IMR-90 (cell line): Measurements from ENCODE around the gene PAQR4. TPM values are rescaled to one million over a fixed set of nuclear protein-coding genes. Genes with fewer than 3 reads are reported as not detected.

ENCODE experiments used
- ATAC-seq: fragments of 200-7000 bp; cut with Tn5 transposase; 2 replicates; pipeline ENCODE4 v1.9.1; 2020; ENCODE audit warnings: low read depth, mild to moderate bottlenecking, moderate library complexity
- BruUV-seq: library from RNA; stranded (reverse); fragments of 400-500 nt; replicated peaks from 2 replicates; lab custom pipeline; 2021; lab: Mats Ljungman, UMichigan
- CTCF ChIA-PET: fragments of 300-600 bp; formaldehyde crosslinking; extraction: SDS; loops from one replicate; lab custom pipeline; 2021; ENCODE audit warnings: antibody characterized with exemption; lab: Yijun Ruan, JAX
- POLR2A ChIA-PET: fragments of 300-600 bp; sonication (Branson Sonifier 250); formaldehyde crosslinking; loops from one replicate; lab custom pipeline; 2022; ENCODE audit warnings: antibody characterized with exemption; ENCODE audit not compliant: unreplicated experiment; lab: Charles Lee
- DNase-seq: peaks from one replicate; pipeline ENCODE4 v3.0.0; 2013
- H2AFZ ChIP-seq: replicated peaks from 2 replicates; pipeline ENCODE3; 2013; ENCODE audit warnings: low read length, mild to moderate bottlenecking; ENCODE audit not compliant: poor library complexity
- H2AK5ac ChIP-seq: 2 replicates; pipeline ENCODE4 v1.6.1; 2013; ENCODE audit warnings: low read depth, low read length, inconsistent platforms
- H2AK9ac ChIP-seq: replicated peaks from 2 replicates; pipeline ENCODE3; 2013; ENCODE audit warnings: mild to moderate bottlenecking, low read depth, low read length, moderate library complexity; ENCODE audit not compliant: poor library complexity
- H2BK120ac ChIP-seq: 2 replicates; pipeline ENCODE4 v1.6.1; 2013; ENCODE audit warnings: low read depth, low read length, inconsistent platforms
- H2BK15ac ChIP-seq: 3 replicates; pipeline ENCODE4 v1.6.1; 2013; ENCODE audit warnings: low read depth, low read length, inconsistent platforms
- H2BK20ac ChIP-seq: 2 replicates; pipeline ENCODE4 v1.6.1; 2013; ENCODE audit warnings: low read depth, mild to moderate bottlenecking, inconsistent platforms, low read length, moderate library complexity
- H2BK5ac ChIP-seq: 2 replicates; pipeline ENCODE4 v1.6.1; 2013; ENCODE audit warnings: mild to moderate bottlenecking, low read depth, low read length, inconsistent platforms; ENCODE audit not compliant: poor library complexity, severe bottlenecking
- H3K14ac ChIP-seq: replicated peaks from 2 replicates; pipeline ENCODE4 v1.6.1; 2013; ENCODE audit warnings: low read depth, low read length, inconsistent platforms
- H3K18ac ChIP-seq: 2 replicates; pipeline ENCODE4 v1.6.1; 2013; ENCODE audit warnings: low read depth, low read length, control low read depth
- H3K23ac ChIP-seq: 2 replicates; pipeline ENCODE4 v1.6.1; 2013; ENCODE audit warnings: low read depth, low read length, inconsistent platforms
- H3K27ac ChIP-seq: 2 replicates; pipeline ENCODE4 v1.5.1; 2013; ENCODE audit warnings: mild to moderate bottlenecking, control low read depth, low read length; ENCODE audit not compliant: insufficient read depth
- H3K27me3 ChIP-seq: 2 replicates; pipeline ENCODE4 v1.6.1; 2013; ENCODE audit warnings: low read length; ENCODE audit not compliant: control insufficient read depth, insufficient read depth
- H3K36me3 ChIP-seq: 2 replicates; pipeline ENCODE4 v1.6.1; 2013; ENCODE audit warnings: low read length, mixed read lengths; ENCODE audit not compliant: control insufficient read depth, insufficient read depth
- H3K4ac ChIP-seq: 2 replicates; pipeline ENCODE4 v1.6.1; 2013; ENCODE audit warnings: low read depth, low read length, inconsistent platforms
- H3K4me1 ChIP-seq: 2 replicates; pipeline ENCODE4 v1.6.1; 2013; ENCODE audit warnings: low read length, mixed read lengths; ENCODE audit not compliant: control insufficient read depth, insufficient read depth
- H3K4me2 ChIP-seq: 2 replicates; pipeline ENCODE4 v1.6.1; 2013; ENCODE audit warnings: low read depth, mild to moderate bottlenecking, control low read depth, low read length, moderate library complexity
- H3K4me3 ChIP-seq: 2 replicates; pipeline ENCODE4 v1.5.1; 2013; ENCODE audit warnings: low read depth, mild to moderate bottlenecking, control low read depth, low read length, moderate library complexity; ENCODE audit not compliant: insufficient read depth
- H3K56ac ChIP-seq: 2 replicates; pipeline ENCODE4 v1.6.1; 2013; ENCODE audit warnings: low read length, inconsistent platforms; ENCODE audit not compliant: insufficient read depth; ENCODE audit errors: extremely low read depth
- H3K79me1 ChIP-seq, 2 experiments: 2 replicates each; pipeline ENCODE4 v1.6.1; 2013; ENCODE audit warnings: low read length in 2 of 2, inconsistent platforms in 1 of 2, low read depth in 1 of 2
- H3K9ac ChIP-seq: 2 replicates; pipeline ENCODE4 v1.6.1; 2013; ENCODE audit warnings: low read depth, low read length, control low read depth
- H3K9me1 ChIP-seq: 2 replicates; pipeline ENCODE4 v1.6.1; 2013; ENCODE audit warnings: low read length, inconsistent platforms; ENCODE audit not compliant: insufficient read depth
- H3K9me3 ChIP-seq: 2 replicates; pipeline ENCODE4 v1.6.1; 2013; ENCODE audit warnings: low read length; ENCODE audit not compliant: control insufficient read depth, insufficient read depth
- H4K20me1 ChIP-seq: 2 replicates; pipeline ENCODE4 v1.6.1; 2013; ENCODE audit warnings: low read length, inconsistent platforms; ENCODE audit not compliant: insufficient read depth
- H4K5ac ChIP-seq: 2 replicates; pipeline ENCODE4 v1.6.1; 2013; ENCODE audit warnings: mild to moderate bottlenecking, low read depth, low read length, control low read depth
- H4K8ac ChIP-seq, 2 experiments: 2 replicates each; pipeline ENCODE4 v1.6.1; 2013; ENCODE audit warnings: low read depth in 2 of 2, low read length in 2 of 2, control low read depth in 1 of 2, inconsistent platforms in 1 of 2
- H4K91ac ChIP-seq: 2 replicates; pipeline ENCODE4 v1.6.1; 2013; ENCODE audit warnings: low read depth, low read length, inconsistent platforms; ENCODE audit not compliant: insufficient read depth
- BHLHE40 ChIP-seq: fragments of 150-350 bp; IDR thresholded peaks from 2 replicates; pipeline ENCODE4 v1.6.1; 2016; ENCODE audit warnings: mild to moderate bottlenecking, low read depth, low read length
- CEBPB ChIP-seq: IDR thresholded peaks from 2 replicates; pipeline ENCODE4 v1.6.1; 2012; ENCODE audit warnings: low read depth, low read length, improper control_type of control experiment
- CHD1 ChIP-seq: IDR thresholded peaks from 2 replicates; pipeline ENCODE4 v1.6.1; 2012; ENCODE audit warnings: low read depth, low read length, improper control_type of control experiment
- FOS ChIP-seq: fragments of 150-350 bp; IDR thresholded peaks from 2 replicates; pipeline ENCODE4 v1.6.1; 2016; ENCODE audit warnings: low read depth, low read length
- MAFK ChIP-seq: IDR thresholded peaks from 2 replicates; pipeline ENCODE4 v1.6.1; 2012; ENCODE audit warnings: low read depth, low read length, improper control_type of control experiment
- MAZ ChIP-seq: IDR thresholded peaks from 2 replicates; pipeline ENCODE4 v1.6.1; 2012; ENCODE audit warnings: low read depth, mild to moderate bottlenecking, low read length, improper control_type of control experiment, moderate library complexity, borderline replicate concordance
- MXI1 ChIP-seq: IDR thresholded peaks from 2 replicates; pipeline ENCODE4 v1.6.1; 2012; ENCODE audit warnings: low read depth, mild to moderate bottlenecking, low read length, moderate library complexity, borderline replicate concordance
- NFE2L2 ChIP-seq: fragments of 150-350 bp; IDR thresholded peaks from 2 replicates; pipeline ENCODE4 v1.6.1; 2016; ENCODE audit warnings: low read depth, mild to moderate bottlenecking, low read length
- POLR2A ChIP-seq: IDR thresholded peaks from 2 replicates; pipeline ENCODE4 v1.6.1; 2012; ENCODE audit warnings: mild to moderate bottlenecking, low read depth, low read length
- RAD21 ChIP-seq: IDR thresholded peaks from 2 replicates; pipeline ENCODE4 v1.6.1; 2012; ENCODE audit warnings: low read length, improper control_type of control experiment
- RCOR1 ChIP-seq: IDR thresholded peaks from 2 replicates; pipeline ENCODE4 v1.6.1; 2012; ENCODE audit warnings: mild to moderate bottlenecking, low read length, improper control_type of control experiment; ENCODE audit not compliant: insufficient replicate concordance
- RFX5 ChIP-seq: IDR thresholded peaks from 2 replicates; pipeline ENCODE4 v1.8.0; 2012; ENCODE audit warnings: low read depth, mild to moderate bottlenecking, low read length, moderate library complexity
- SMC3 ChIP-seq: fragments of 150-350 bp; IDR thresholded peaks from 2 replicates; pipeline ENCODE4 v1.6.1; 2016; ENCODE audit warnings: low read depth, mild to moderate bottlenecking, antibody characterized with exemption, low read length, moderate library complexity
- WGBS, 2 experiments: methylation state at CpG; one replicate each; pipeline versions ENCODE4 v1.1.5 to v1.1.7; 2013; ENCODE audit warnings: missing lambda C conversion rate in 2 of 2; ENCODE audit not compliant: insufficient read length in 1 of 2; ENCODE audit errors: extremely low coverage in 2 of 2; 5-methylcytosine and 5-hydroxymethylcytosine counted together
- dilution Hi-C: fragments of 300-500 bp; cut with HindIII; formaldehyde crosslinking; loops from one replicate; pipeline ENCODE4 v1.14.3; 2018; ENCODE audit warnings: low sequenced_read_pairs; ENCODE audit not compliant: unreplicated experiment
- in situ Hi-C: fragments of 300-500 bp; cut with MboI; formaldehyde crosslinking; loops from 3 replicates; pipeline ENCODE4 v1.14.3; 2019; ENCODE audit warnings: low sequenced_read_pairs, inconsistent platforms, mixed read lengths
- intact Hi-C: fragments of 100-400 bp; cut with micrococcal nuclease; formaldehyde crosslinking; loops from 2 replicates; pipeline ENCODE4 v1.10.0; 2022
- polyA plus RNA-seq, 3 experiments: library from polyadenylated mRNA; depleted of rRNA; stranded (reverse); fragments of >200 nt; gene quantifications; 2 replicates each; pipeline ENCODE4 v1.2.3, GENCODE V29; 2012; ENCODE audit warnings: low replicate concordance in 1 of 3
- total RNA-seq: library from RNA; depleted of rRNA; stranded (reverse); fragments of >200 nt; gene quantifications from 2 replicates; pipeline ENCODE4 v1.2.3, GENCODE V29; 2012
- TF ChIP-seq, protein P1 (sequence below): fragments of 150-350 bp; IDR thresholded peaks from 2 replicates; pipeline ENCODE4 v1.6.1; 2016; ENCODE audit warnings: low read depth, mild to moderate bottlenecking, low read length, moderate library complexity, borderline replicate concordance
- TF ChIP-seq, protein P2 (sequence below): fragments of 150-350 bp; IDR thresholded peaks from 2 replicates; pipeline ENCODE4 v1.6.1; 2017; ENCODE audit warnings: mild to moderate bottlenecking, antibody characterized with exemption, low read length, low read depth
- TF ChIP-seq, protein P3 (sequence below): conservative IDR thresholded peaks from 2 replicates; pipeline ENCODE4 v1.5.1; 2012; ENCODE audit warnings: mild to moderate bottlenecking, low read depth, low read length, improper control_type of control experiment

PAQR4 gene
- total and polyA plus RNA-seq, 2 of the 4 experiments (the other 2 are of a cell fraction), result 2.2 to 10.0 TPM

DNA sequence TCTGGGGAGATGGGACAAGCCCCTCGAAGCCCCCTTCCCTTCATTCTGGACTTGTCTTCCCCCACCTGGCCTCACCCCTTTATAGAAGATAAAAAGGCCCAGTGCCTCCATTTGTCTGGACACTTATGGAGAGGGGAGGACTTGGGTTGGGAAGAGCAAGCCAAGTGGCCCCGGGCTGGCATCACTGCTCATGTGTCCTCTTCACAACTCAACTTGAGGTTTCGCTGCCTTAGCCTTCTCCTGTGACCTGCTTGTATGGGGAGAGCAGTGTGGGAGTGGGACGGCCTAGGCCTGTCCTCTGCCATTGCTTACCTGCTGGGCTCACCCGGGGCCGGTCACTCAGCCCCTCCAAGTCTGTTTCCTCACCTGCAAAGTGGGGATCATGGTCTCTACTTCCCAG lies 1.4 kb downstream of the PAQR4 start:
- no peak overlapping the region for H3K4me3 ChIP-seq
- BruUV-seq, result no TSS peak

More for the DNA sequence above, 1.4 kb downstream of the PAQR4 start:
- Histone ChIP-seq H3K9me3 (no peaks in the 10 kb centered on the region), H2AK9ac (peak overlapping the region; percentile 3), H2BK5ac (no peak overlapping the region), H3K36me3 (peaks cover 2% of the 10 kb centered on the region; the same call in 1 of the 2 replicates), H3K4ac (no peak overlapping the region), H3K56ac (no peak overlapping the region), H3K27me3 (peaks cover 18% of the 10 kb centered on the region), H4K8ac (no peak overlapping the region), H3K9me1 (peaks cover 17% of the 10 kb centered on the region), H4K91ac (no peak overlapping the region), H2AK5ac (no peak overlapping the region), H3K14ac (no peak overlapping the region), H3K23ac (peak overlapping the region; percentile 14; the same call in 1 of the 2 replicates), H3K4me2 (no peak overlapping the region; the same call in 1 of the 2 replicates), H3K9ac (no peak overlapping the region), H4K20me1 (peaks cover 24% of the 10 kb centered on the region), H2AFZ (peak overlapping the region; percentile 23), H2BK120ac (no peak overlapping the region), H4K5ac (no peak overlapping the region), H3K79me1 (peaks cover 5 to 23% of the 10 kb centered on the region in 2 experiments; a peak in 3 of 4 replicates), H3K18ac (no peak overlapping the region), H3K4me1 (peaks cover 3% of the 10 kb centered on the region; the same call in 1 of the 2 replicates), H2BK20ac (no peak overlapping the region), H3K27ac (no peak overlapping the region), H2BK15ac (no peak overlapping the region)
- POLR2A ChIA-PET, result no interaction called here
- dilution Hi-C loops (no loop called here), intact Hi-C loops (no loop called here), in situ Hi-C loops (no loop called here)
- DNase-seq, result no peak
- WGBS, 2 experiments, result 100% methylated on average over 2 of the region's 6 CpGs; no CpG with 5 or more reads in 1 of the 2 experiments
- TF ChIP-seq, protein P1, sequence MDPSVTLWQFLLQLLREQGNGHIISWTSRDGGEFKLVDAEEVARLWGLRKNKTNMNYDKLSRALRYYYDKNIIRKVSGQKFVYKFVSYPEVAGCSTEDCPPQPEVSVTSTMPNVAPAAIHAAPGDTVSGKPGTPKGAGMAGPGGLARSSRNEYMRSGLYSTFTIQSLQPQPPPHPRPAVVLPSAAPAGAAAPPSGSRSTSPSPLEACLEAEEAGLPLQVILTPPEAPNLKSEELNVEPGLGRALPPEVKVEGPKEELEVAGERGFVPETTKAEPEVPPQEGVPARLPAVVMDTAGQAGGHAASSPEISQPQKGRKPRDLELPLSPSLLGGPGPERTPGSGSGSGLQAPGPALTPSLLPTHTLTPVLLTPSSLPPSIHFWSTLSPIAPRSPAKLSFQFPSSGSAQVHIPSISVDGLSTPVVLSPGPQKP, result no peak
- TF ChIP-seq CHD1 (no peak), FOS (no peak), BHLHE40 (no peak), SMC3 (no peak), RFX5 (no peak), CEBPB (no peak), MAFK (no peak), POLR2A (no peak), MAZ (no peak), RAD21 (no peak), NFE2L2 (no peak), RCOR1 (no peak), MXI1 (no peak)
- TF ChIP-seq, protein P2, sequence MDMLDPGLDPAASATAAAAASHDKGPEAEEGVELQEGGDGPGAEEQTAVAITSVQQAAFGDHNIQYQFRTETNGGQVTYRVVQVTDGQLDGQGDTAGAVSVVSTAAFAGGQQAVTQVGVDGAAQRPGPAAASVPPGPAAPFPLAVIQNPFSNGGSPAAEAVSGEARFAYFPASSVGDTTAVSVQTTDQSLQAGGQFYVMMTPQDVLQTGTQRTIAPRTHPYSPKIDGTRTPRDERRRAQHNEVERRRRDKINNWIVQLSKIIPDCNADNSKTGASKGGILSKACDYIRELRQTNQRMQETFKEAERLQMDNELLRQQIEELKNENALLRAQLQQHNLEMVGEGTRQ, result no peak
- TF ChIP-seq, protein P3, sequence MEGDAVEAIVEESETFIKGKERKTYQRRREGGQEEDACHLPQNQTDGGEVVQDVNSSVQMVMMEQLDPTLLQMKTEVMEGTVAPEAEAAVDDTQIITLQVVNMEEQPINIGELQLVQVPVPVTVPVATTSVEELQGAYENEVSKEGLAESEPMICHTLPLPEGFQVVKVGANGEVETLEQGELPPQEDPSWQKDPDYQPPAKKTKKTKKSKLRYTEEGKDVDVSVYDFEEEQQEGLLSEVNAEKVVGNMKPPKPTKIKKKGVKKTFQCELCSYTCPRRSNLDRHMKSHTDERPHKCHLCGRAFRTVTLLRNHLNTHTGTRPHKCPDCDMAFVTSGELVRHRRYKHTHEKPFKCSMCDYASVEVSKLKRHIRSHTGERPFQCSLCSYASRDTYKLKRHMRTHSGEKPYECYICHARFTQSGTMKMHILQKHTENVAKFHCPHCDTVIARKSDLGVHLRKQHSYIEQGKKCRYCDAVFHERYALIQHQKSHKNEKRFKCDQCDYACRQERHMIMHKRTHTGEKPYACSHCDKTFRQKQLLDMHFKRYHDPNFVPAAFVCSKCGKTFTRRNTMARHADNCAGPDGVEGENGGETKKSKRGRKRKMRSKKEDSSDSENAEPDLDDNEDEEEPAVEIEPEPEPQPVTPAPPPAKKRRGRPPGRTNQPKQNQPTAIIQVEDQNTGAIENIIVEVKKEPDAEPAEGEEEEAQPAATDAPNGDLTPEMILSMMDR, result no peak
- ATAC-seq, result no peak
- CTCF ChIA-PET, result no interaction called here
